ENCODE measurements around the gene PLVAP.

Gene PLVAP, protein sequence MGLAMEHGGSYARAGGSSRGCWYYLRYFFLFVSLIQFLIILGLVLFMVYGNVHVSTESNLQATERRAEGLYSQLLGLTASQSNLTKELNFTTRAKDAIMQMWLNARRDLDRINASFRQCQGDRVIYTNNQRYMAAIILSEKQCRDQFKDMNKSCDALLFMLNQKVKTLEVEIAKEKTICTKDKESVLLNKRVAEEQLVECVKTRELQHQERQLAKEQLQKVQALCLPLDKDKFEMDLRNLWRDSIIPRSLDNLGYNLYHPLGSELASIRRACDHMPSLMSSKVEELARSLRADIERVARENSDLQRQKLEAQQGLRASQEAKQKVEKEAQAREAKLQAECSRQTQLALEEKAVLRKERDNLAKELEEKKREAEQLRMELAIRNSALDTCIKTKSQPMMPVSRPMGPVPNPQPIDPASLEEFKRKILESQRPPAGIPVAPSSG

DNA sequence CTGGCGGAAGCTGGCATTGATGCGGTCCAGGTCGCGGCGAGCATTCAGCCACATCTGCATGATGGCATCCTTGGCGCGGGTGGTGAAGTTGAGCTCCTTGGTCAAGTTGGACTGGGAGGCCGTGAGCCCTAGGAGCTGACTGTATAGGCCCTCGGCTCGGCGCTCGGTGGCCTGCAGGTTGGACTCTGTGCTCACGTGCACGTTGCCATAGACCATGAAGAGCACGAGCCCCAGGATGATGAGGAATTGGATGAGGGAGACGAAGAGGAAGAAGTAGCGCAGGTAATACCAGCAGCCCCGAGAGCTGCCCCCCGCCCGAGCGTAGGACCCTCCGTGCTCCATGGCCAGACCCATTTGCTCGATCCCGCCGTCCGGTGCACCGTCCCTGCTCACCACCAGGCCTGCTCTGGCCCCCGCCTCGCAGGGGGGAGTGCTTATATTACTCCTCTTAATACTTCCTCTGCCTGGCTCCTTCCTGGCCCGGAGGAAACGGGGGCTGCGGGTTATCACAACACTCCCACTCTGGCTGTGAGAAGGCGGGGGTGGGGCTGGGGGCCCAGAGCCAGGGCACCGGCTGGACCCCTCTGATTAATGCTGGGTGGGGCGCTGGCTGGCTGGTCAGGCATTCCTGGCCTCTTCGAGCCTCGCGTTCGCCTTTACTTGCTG lies at the start of gene PLVAP:
Gene PLVAP (minus strand): TSS at position 408 of the 666 bp plus-strand sequence. CDS start 54 bp downstream, at position 354.
- TF ChIP-seq GATA2 (IDR thresholded peaks at IDR 0.05; ENCODE audit: low read depth, low read length) (no peak), GATA3 (IDR thresholded peaks at IDR 0.05; ENCODE audit: low read depth, low read length) (no peak)

DNA sequence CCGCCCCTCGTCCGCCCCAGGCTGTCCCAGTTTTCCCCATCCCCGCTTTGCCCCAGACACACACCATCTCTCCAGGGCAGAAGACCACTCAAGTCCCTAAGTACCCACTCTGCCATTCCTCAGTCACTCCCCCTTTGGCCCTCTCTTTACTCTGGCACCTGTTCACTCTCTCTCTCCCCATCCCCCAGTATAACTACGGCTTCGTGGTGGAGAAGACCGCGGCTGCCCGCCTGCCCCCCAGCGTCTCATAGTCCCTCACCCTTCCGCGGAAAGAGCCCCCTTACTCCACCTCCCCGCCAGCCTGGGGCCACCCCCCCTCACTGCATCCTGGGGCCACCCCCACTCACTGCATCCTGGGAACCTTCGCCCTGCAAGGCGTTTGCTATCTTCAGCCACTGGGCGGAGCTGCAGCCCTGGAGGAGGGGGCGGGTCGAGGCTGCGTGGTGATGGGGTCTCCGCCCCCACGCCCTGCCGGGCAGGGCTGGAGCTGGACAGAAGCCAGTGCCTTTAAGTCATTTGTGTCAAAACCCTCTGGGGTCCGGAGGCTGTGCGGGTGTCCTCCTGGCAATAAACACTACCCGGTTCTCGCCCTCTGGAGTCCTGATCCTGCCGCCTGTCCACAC lies 47.7 kb upstream of the PLVAP start:
- TF ChIP-seq GATA3 (IDR thresholded peaks at IDR 0.05; ENCODE audit: low read depth, low read length), result no peak
- no peak for TF ChIP-seq GATA2 (IDR thresholded peaks at IDR 0.05; ENCODE audit: low read depth, low read length)

GRCh38 chr19:17423429-17424208 lies 46.5 kb upstream of the PLVAP start:
- no peak for TF ChIP-seq GATA2 (IDR thresholded peaks at IDR 0.05; ENCODE audit: low read depth, low read length)
- TF ChIP-seq GATA3 (IDR thresholded peaks at IDR 0.05; ENCODE audit: low read depth, low read length), result no peak

DNA sequence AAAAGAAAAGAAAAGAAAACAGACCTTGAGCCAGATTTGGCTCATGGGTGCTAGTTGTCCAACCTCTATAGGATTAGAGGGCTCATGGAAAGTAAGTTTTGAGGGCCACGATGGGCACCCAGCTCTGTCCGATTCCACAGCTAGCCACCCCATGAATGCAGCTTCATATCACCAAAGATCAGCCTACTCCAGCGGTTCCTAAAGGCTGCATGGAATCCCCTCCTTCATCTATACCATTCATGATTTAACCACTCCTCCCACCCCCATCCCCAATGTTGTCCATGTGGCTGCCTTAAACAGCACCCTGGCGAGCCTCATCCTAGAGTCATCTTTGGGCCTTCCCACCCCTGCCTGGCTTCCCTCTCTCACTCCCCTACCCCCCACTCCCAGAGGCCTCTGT lies 44.8 kb upstream of the PLVAP start:
- TF ChIP-seq GATA3 (IDR thresholded peaks at IDR 0.05; ENCODE audit: low read depth, low read length), result no peak
- TF ChIP-seq GATA2 (IDR thresholded peaks at IDR 0.05; ENCODE audit: low read depth, low read length), result no peak

DNA sequence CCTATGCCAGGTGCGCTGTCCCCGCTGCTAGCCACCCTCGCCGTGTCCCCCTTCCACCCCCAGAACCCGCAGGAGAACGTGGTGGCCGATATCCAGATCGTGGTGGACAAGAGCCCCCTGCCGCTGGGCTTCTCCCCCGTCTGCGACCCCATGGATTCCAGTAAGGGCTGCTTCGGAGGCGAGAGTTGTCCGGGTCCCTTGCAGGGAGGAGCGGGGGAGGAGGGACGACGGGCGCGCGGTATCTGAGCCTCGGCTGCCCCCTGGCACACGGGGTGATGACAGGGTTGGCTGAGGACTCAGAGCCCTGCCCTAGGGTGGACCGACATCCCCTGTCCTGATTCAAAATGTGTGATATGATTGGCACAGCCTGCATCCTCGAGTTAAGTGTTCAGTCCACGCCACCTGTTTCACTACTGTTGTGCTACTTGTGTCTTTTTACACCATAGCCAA lies 43.4 kb upstream of the PLVAP start:
- TF ChIP-seq GATA3 (IDR thresholded peaks at IDR 0.05; ENCODE audit: low read depth, low read length), result no peak
- no peak for TF ChIP-seq GATA2 (IDR thresholded peaks at IDR 0.05; ENCODE audit: low read depth, low read length)

- TF ChIP-seq GATA2 (IDR thresholded peaks at IDR 0.05; ENCODE audit: low read depth, low read length) (no peak), GATA3 (IDR thresholded peaks at IDR 0.05; ENCODE audit: low read depth, low read length) (no peak)
These were observed 42.7 kb upstream of the PLVAP start, which contains the start of gene MVB12A for GRCh38 chr19:17419621-17420474. MVB12A (plus strand) TSS chr19:17420047; CDS start chr19:17420136, 89 bp downstream.

DNA sequence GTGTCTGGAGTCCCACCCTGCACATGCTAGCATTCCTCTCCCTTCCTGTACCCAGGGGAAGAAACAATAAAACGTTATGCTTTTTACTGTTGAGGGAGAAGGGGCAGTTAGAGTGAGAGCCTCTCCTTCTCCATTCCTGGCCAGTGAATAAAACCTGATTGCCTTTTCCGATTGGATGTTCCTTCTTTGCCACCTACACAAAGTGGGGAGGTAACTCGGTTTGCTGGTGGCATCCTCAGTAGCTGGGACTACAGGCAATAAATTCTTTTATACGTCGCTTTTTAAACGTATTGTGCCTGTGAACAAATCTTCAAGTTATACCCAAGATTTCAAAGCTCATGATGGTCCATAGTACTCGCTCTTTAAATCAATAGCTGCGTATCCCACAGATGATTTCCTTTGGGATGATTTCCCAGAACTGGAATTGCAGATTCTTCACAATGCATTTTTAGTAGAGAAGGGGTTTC lies 42.0 kb upstream of the PLVAP start:
- no peak for TF ChIP-seq GATA2 (IDR thresholded peaks at IDR 0.05; ENCODE audit: low read depth, low read length)
- no peak for TF ChIP-seq GATA3 (IDR thresholded peaks at IDR 0.05; ENCODE audit: low read depth, low read length)

DNA sequence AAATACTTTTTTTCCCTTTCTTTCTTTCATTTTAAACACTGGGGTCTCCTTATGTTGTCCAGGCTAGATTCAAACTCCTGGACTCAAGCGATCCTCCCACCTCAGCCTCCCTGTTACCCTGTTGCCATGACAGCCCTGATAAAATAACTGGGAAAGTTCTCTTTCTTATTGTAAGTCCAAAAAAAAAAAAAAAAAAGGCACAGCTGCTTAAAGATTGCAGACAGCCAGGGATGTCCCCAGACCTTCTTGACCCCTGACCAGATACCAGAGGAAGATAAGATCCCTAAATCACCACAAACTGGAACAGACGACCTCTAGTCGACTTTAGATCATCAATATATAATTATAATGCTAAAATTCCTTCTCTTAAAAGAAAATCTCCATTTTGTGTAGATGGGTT lies 41.6 kb upstream of the PLVAP start:
- TF ChIP-seq GATA3 (IDR thresholded peaks at IDR 0.05; ENCODE audit: low read depth, low read length) (no peak), GATA2 (IDR thresholded peaks at IDR 0.05; ENCODE audit: low read depth, low read length) (no peak)

GRCh38 chr19:17415121-17415520 lies 38.0 kb upstream of the PLVAP start:
- TF ChIP-seq GATA3 (IDR thresholded peaks at IDR 0.05; ENCODE audit: low read depth, low read length) (no peak), GATA2 (IDR thresholded peaks at IDR 0.05; ENCODE audit: low read depth, low read length) (no peak)

DNA sequence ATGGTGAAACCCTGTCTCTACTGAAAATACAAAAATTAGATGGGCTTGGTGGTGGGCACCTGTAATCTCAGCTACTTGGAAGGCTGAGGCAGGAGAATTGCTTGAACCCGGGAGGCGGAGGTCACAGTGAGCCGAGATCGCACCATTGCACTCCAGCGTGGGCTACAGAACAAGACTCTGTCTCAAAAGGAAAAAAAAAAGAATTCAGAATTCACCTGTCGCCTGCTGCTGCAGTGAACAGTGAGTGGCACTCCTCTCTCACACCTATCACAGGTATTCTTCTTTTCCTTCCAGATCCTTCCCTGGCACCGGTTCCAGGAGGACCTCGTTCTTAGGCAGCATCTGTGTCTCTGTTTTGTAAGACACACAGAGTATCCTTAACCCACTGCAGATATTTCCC lies 37.0 kb upstream of the PLVAP start:
- no peak for TF ChIP-seq GATA2 (IDR thresholded peaks at IDR 0.05; ENCODE audit: low read depth, low read length)
- TF ChIP-seq GATA3 (IDR thresholded peaks at IDR 0.05; ENCODE audit: low read depth, low read length), result no peak

GRCh38 chr19:17411801-17412200 lies 34.7 kb upstream of the PLVAP start:
- TF ChIP-seq GATA2 (IDR thresholded peaks at IDR 0.05; ENCODE audit: low read depth, low read length), result no peak
- no peak for TF ChIP-seq GATA3 (IDR thresholded peaks at IDR 0.05; ENCODE audit: low read depth, low read length)

- TF ChIP-seq GATA2 (IDR thresholded peaks at IDR 0.05; ENCODE audit: low read depth, low read length), result no peak
- TF ChIP-seq GATA3 (IDR thresholded peaks at IDR 0.05; ENCODE audit: low read depth, low read length), result no peak
These were observed 32.8 kb upstream of the PLVAP start for GRCh38 chr19:17409990-17410389.

- TF ChIP-seq GATA2 (IDR thresholded peaks at IDR 0.05; ENCODE audit: low read depth, low read length), result no peak
- no peak for TF ChIP-seq GATA3 (IDR thresholded peaks at IDR 0.05; ENCODE audit: low read depth, low read length)
These were observed 29.7 kb upstream of the PLVAP start for GRCh38 chr19:17406887-17407196.
